HepG2 (cell line): ENCODE measurements around the gene OAT. TPM values are rescaled to one million over a fixed set of nuclear protein-coding genes. Genes with fewer than 3 reads are reported as not detected.

Source experiments
- ATAC-seq: fragments of 200-7000 bp; cut with Tn5 transposase; 3 replicates; pipeline ENCODE4 v1.9.1; 2020; ENCODE audit warnings: mild to moderate bottlenecking, moderate library complexity
- BruUV-seq: library from RNA; stranded (reverse); fragments of 400-500 nt; replicated peaks from 2 replicates; lab custom pipeline; 2021; lab: Mats Ljungman, UMichigan
- CTCF ChIA-PET: fragments of 300-600 bp; formaldehyde crosslinking; extraction: SDS; loops from one replicate; lab custom pipeline; 2021; ENCODE audit warnings: low total read pairs, inconsistent platforms, low intra/inter-chr PET ratio; lab: Yijun Ruan, JAX
- POLR2A ChIA-PET: fragments of 350-600 bp; sonication (Branson Sonifier 250); formaldehyde crosslinking; loops from one replicate; lab custom pipeline; 2020; ENCODE audit warnings: antibody characterized with exemption, inconsistent platforms; lab: Yijun Ruan, JAX
- DNase-seq: peaks from one replicate; pipeline ENCODE4 v3.0.0-alpha.2; 2015; ENCODE audit warnings: low spot score
- FAIRE-seq: peaks from 3 replicates; lab custom pipeline; 2011; peaks lifted over from hg19 to GRCh38; lab: Jason Lieb, UNC
- H2AFZ ChIP-seq: one replicate; pipeline ENCODE4 v1.6.1; 2011; ENCODE audit warnings: low read length, inconsistent platforms
- H3K27ac ChIP-seq: fragments of 300-600 bp; 3 replicates; pipeline ENCODE4 v1.8.0; 2011; ENCODE audit warnings: mixed run types, mild to moderate bottlenecking, mixed read lengths, low read length, inconsistent platforms; ENCODE audit not compliant: insufficient read depth; ENCODE audit errors: extremely low read length
- H3K27me3 ChIP-seq, 2 experiments: fragments of 200-600 bp in 1 of 2; 2 replicates in 1 of 2; 3 replicates in 1 of 2; pipeline versions ENCODE4 v1.6.0 to v1.8.0; 2011; ENCODE audit warnings: low read length in 2 of 2, mild to moderate bottlenecking in 2 of 2, moderate library complexity in 2 of 2, inconsistent platforms in 1 of 2; ENCODE audit not compliant: insufficient read depth in 2 of 2, control insufficient read depth in 1 of 2
- H3K36me3 ChIP-seq, 2 experiments: fragments of 200-600 bp in 1 of 2; replicated peaks in 1 of 2; 2 replicates in 1 of 2; 3 replicates in 1 of 2; pipeline versions ENCODE4 v1.5.1 to v1.8.0; 2011; ENCODE audit warnings: low read length in 2 of 2, inconsistent platforms in 1 of 2; ENCODE audit not compliant: insufficient read depth in 2 of 2, control insufficient read depth in 1 of 2
- H3K4me1 ChIP-seq: 2 replicates; pipeline ENCODE4 v1.5.1; 2012; ENCODE audit warnings: low read length, inconsistent platforms; ENCODE audit not compliant: insufficient read depth
- H3K4me2 ChIP-seq: 2 replicates; pipeline ENCODE4 v1.6.0; 2011; ENCODE audit warnings: low read depth, low read length, inconsistent platforms
- H3K4me3 ChIP-seq, 3 experiments: fragments of 200-600 bp in 1 of 3; sonication (generic), shearing (Covaris generic) in 1 of 3; replicated peaks in 1 of 3; 2 replicates each; pipeline ENCODE4 v1.5.1; 2011 to 2016; ENCODE audit warnings: low read length in 3 of 3, inconsistent platforms in 2 of 3, low read depth in 2 of 3, mild to moderate bottlenecking in 2 of 3, control low read depth in 1 of 3, mixed read lengths in 1 of 3; ENCODE audit not compliant: insufficient read depth in 1 of 3
- H3K79me2 ChIP-seq: one replicate; pipeline ENCODE4 v1.6.1; 2011; ENCODE audit warnings: low read length, inconsistent platforms; ENCODE audit not compliant: insufficient read depth
- H3K9ac ChIP-seq: 2 replicates; pipeline ENCODE4 v1.6.0; 2011; ENCODE audit warnings: mild to moderate bottlenecking, low read depth, low read length, inconsistent platforms; ENCODE audit not compliant: insufficient read depth
- H3K9me3 ChIP-seq: 2 replicates; pipeline ENCODE4 v1.5.1; 2012; ENCODE audit warnings: mild to moderate bottlenecking, low read length
- H4K20me1 ChIP-seq: 2 replicates; pipeline ENCODE4 v1.6.0; 2011; ENCODE audit warnings: inconsistent platforms, mild to moderate bottlenecking, low read length, moderate library complexity; ENCODE audit not compliant: insufficient read depth
- FOXA3 ChIP-seq: IDR thresholded peaks from 2 replicates; pipeline ENCODE4 v1.6.1; 2016; ENCODE audit warnings: missing genetic modification reagents, missing compliant biosample characterization
- GFI1 ChIP-seq: sonication (generic); formaldehyde crosslinking; IDR thresholded peaks from 2 replicates; pipeline ENCODE4 v1.5.0; 2020; ENCODE audit warnings: missing genetic modification reagents, mild to moderate bottlenecking, borderline replicate concordance
- HMG20A ChIP-seq: IDR thresholded peaks from 2 replicates; pipeline ENCODE4 v1.6.1; 2016; ENCODE audit warnings: borderline replicate concordance
- HNF1A ChIP-seq, 2 experiments: sonication (generic) in 1 of 2; formaldehyde crosslinking in 1 of 2; IDR thresholded peaks; 2 replicates each; pipeline versions ENCODE4 v1.4.0 to v1.6.1; 2016 to 2020; ENCODE audit warnings: borderline replicate concordance in 1 of 2, low read depth in 1 of 2, mild to moderate bottlenecking in 1 of 2, missing genetic modification reagents in 1 of 2
- KDM5B ChIP-seq: sonication (generic); formaldehyde crosslinking; IDR thresholded peaks from 2 replicates; pipeline ENCODE4 v1.4.0; 2020; ENCODE audit warnings: missing genetic modification reagents, mild to moderate bottlenecking, borderline replicate concordance
- NR2C2 ChIP-seq: sonication (generic); formaldehyde crosslinking; IDR thresholded peaks from 2 replicates; pipeline ENCODE4 v1.4.0; 2020; ENCODE audit warnings: missing genetic modification reagents, mild to moderate bottlenecking, moderate library complexity, borderline replicate concordance
- ONECUT2 ChIP-seq: sonication (generic); formaldehyde crosslinking; IDR thresholded peaks from 2 replicates; pipeline ENCODE4 v1.4.0; 2020; ENCODE audit warnings: missing genetic modification reagents
- PHF21A ChIP-seq: sonication (generic); formaldehyde crosslinking; IDR thresholded peaks from 2 replicates; pipeline ENCODE4 v1.5.0; 2020; ENCODE audit warnings: mild to moderate bottlenecking, missing genetic modification reagents
- SATB2 ChIP-seq: sonication (generic); formaldehyde crosslinking; IDR thresholded peaks from 2 replicates; pipeline ENCODE4 v1.5.0; 2020; ENCODE audit warnings: missing genetic modification reagents
- SNRNP70 ChIP-seq: fragments of 200-400 bp; formaldehyde crosslinking; IDR thresholded peaks from 2 replicates; pipeline ENCODE4 v1.6.1; 2017; ENCODE audit warnings: mild to moderate bottlenecking, low read depth, low read length, moderate library complexity
- TAF1 ChIP-seq: sonication (generic); formaldehyde crosslinking; IDR thresholded peaks from 2 replicates; pipeline ENCODE4 v1.4.0; 2020; ENCODE audit warnings: missing genetic modification reagents
- TCF7L2 ChIP-seq: IDR thresholded peaks from 2 replicates; pipeline ENCODE4 v1.6.1; 2011; ENCODE audit warnings: mild to moderate bottlenecking, low read depth, low read length, moderate library complexity
- ZBTB37 ChIP-seq: sonication (generic); formaldehyde crosslinking; IDR thresholded peaks from 2 replicates; pipeline ENCODE4 v1.4.0; 2020; ENCODE audit warnings: mild to moderate bottlenecking, missing genetic modification reagents
- ZBTB38 ChIP-seq: sonication (generic); formaldehyde crosslinking; IDR thresholded peaks from 2 replicates; pipeline ENCODE4 v1.5.1; 2020; ENCODE audit warnings: mild to moderate bottlenecking, missing genetic modification reagents
- ZKSCAN8 ChIP-seq: IDR thresholded peaks from 2 replicates; pipeline ENCODE4 v1.6.1; 2016; ENCODE audit warnings: borderline replicate concordance, missing genetic modification reagents, missing compliant biosample characterization
- ZNF34 ChIP-seq: sonication (generic); formaldehyde crosslinking; IDR thresholded peaks from 2 replicates; pipeline ENCODE4 v1.4.0; 2020; ENCODE audit warnings: mild to moderate bottlenecking, missing genetic modification reagents, borderline replicate concordance
- ZNF350 ChIP-seq: sonication (generic); formaldehyde crosslinking; IDR thresholded peaks from 2 replicates; pipeline ENCODE4 v1.4.0; 2020; ENCODE audit warnings: mild to moderate bottlenecking, low read depth, missing genetic modification reagents, borderline replicate concordance
- ZNF678 ChIP-seq: sonication (generic); formaldehyde crosslinking; IDR thresholded peaks from 2 replicates; pipeline ENCODE4 v1.4.0; 2020; ENCODE audit warnings: mild to moderate bottlenecking, missing genetic modification reagents
- ZSCAN29 ChIP-seq: sonication (generic); formaldehyde crosslinking; conservative IDR thresholded peaks from 2 replicates; pipeline ENCODE4 v1.4.0; 2020; ENCODE audit warnings: mild to moderate bottlenecking, missing genetic modification reagents
- ZSCAN9 ChIP-seq: IDR thresholded peaks from 2 replicates; pipeline ENCODE4 v1.6.1; 2016; ENCODE audit warnings: borderline replicate concordance
- WGBS: methylation state at CpG from one replicate; pipeline ENCODE4 v1.1.6; 2017; ENCODE audit warnings: low lambda C conversion rate; 5-methylcytosine and 5-hydroxymethylcytosine counted together
- in situ Hi-C: cut with HindIII; loops from 2 replicates; pipeline ENCODE4 v1.10.0; 2017; ENCODE audit warnings: low pct_unique_long_range_greater_than_20kb; ENCODE audit not compliant: extremely low pct_ligation_motif_present
- intact Hi-C: fragments of 100-400 bp; cut with micrococcal nuclease; formaldehyde crosslinking; loops from one replicate; pipeline ENCODE4 v1.10.0; 2022; ENCODE audit not compliant: unreplicated experiment
- polyA plus RNA-seq, 8 experiments: library from polyadenylated mRNA; depleted of rRNA in 3 of 8; stranded (reverse) in 7 of 8; unstranded in 1 of 8; fragments of >200 nt; fragmentation: Illumina TruSeq in 4 of 8; extraction: Trizol in 4 of 8; gene quantifications; 2 replicates each; pipeline versions ENCODE4 v1.2.1 to v1.2.3, GENCODE V29; 2011 to 2016; ENCODE audit warnings: low read depth in 4 of 8, missing spikeins in 1 of 8, mixed read lengths in 1 of 8; ENCODE audit not compliant: insufficient read depth in 1 of 8
- total RNA-seq, 5 experiments: library from RNA; depleted of rRNA; stranded (reverse); fragments of >200 nt; fragmentation: Illumina TruSeq; extraction: Trizol; gene quantifications; 2 replicates each; pipeline ENCODE4 v1.2.3, GENCODE V29; 2016; ENCODE audit warnings: low read depth in 1 of 5

Gene OAT
- total and polyA plus RNA-seq, 2 of the 13 experiments (the other 11 are each of a cell fraction or from before 2014, with no cell fraction given): 87.8 to 96.7 TPM

DNA sequence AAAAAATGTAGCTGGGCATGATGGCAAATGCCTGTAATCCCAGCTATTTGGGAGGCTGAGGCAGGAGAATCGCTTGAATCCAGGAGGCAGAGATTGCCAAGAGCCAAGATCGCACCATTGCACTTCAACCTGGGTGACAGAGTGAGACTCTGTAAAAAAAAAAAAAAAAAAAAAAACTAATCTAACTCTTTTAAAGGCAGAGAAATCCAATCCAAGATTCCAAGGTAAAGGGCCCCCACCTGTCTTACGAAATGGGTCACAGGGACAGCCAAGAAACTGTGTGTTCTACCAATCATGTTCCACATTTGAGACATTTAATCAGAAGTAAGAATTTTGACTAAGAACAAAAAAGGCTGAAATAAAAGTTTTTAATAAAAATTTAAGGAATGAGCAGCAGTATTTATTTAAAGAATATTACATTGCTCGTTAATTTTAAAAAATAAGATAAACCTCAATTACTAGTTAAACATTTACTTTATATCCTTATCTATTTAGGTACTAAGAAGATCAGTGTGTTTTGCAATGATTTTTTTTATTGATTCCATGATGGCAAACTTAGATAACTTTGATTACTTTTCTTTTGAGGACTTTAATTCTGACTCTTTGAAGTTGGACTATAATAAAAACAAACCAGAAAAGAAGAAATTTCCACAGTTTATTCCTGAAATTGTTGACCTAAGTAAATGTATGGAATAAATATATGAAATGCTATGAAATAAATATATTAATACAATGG lies 6.7 kb upstream of the OAT start:
- DNase-seq: no peak
- no peak for TF ChIP-seq TAF1
- TF ChIP-seq NR2C2 (CRISPR knock-in tag): no peak
- 0 out of 2 replicates have a peak, but pooled peaks have one; percentile 20 for TF ChIP-seq FOXA3 (CRISPR knock-in tag)
- TF ChIP-seq HNF1A (IDR thresholded peaks at IDR 0.05; ENCODE audit: low read depth): peak; percentile 26; the same call in 1 of the 2 replicates
- no peak for TF ChIP-seq HNF1A (CRISPR knock-in tag; IDR thresholded peaks at IDR 0.05; ENCODE audit: borderline replicate concordance)
- TF ChIP-seq TCF7L2: peak; percentile 51; the same call in 1 of the 2 replicates
- no peak for TF ChIP-seq ZNF34 (CRISPR knock-in tag)
- no peak for TF ChIP-seq SNRNP70
- no peak for TF ChIP-seq ZSCAN29 (CRISPR knock-in tag)
- no peak for TF ChIP-seq SATB2 (CRISPR knock-in tag)
- TF ChIP-seq ZNF350 (CRISPR knock-in tag): no peak
- TF ChIP-seq ZSCAN9: no peak
- no peak for TF ChIP-seq KDM5B (CRISPR knock-in tag)
- TF ChIP-seq ZBTB38 (CRISPR knock-in tag): no peak
- TF ChIP-seq ONECUT2 (CRISPR knock-in tag): 0 out of 2 replicates have a peak, but pooled peaks have one; percentile 15
- TF ChIP-seq GFI1 (CRISPR knock-in tag): peak; percentile 45; the same call in 1 of the 2 replicates
- TF ChIP-seq ZNF678 (CRISPR knock-in tag): no peak
- 0 out of 2 replicates have a peak, but pooled peaks have one; percentile 34 for TF ChIP-seq HMG20A (CRISPR knock-in tag)
- TF ChIP-seq PHF21A: no peak
- no peak for TF ChIP-seq ZKSCAN8 (CRISPR knock-in tag)
- TF ChIP-seq ZBTB37: no peak

More for the DNA sequence above, 6.7 kb upstream of the OAT start:
- Histone ChIP-seq H3K9ac (no peak overlapping the region), H3K79me2 (no peaks in the 10 kb centered on the region), H3K27ac (no peak overlapping the region), H3K4me1 (peaks cover 14% of the 10 kb centered on the region), H3K9me3 (no peaks in the 10 kb centered on the region), H3K27me3 (peaks cover 0 to 36% of the 10 kb centered on the region in 2 experiments; a peak in 3 of 5 replicates), H3K4me2 (no peak overlapping the region), H4K20me1 (no peaks in the 10 kb centered on the region), H2AFZ (no peak overlapping the region), H3K4me3 (no peak overlapping the region), H3K36me3 (no peaks in the 10 kb centered on the region)
- FAIRE-seq (no peak), ATAC-seq (no peak)
- ChIA-PET POLR2A (no interaction called here), CTCF (no interaction called here)
- BruUV-seq: no TSS peak
- in situ Hi-C loops: no loop called here
- WGBS: 2% methylated on average over 4 of the region's 4 CpGs
- intact Hi-C loops: no loop called here
